ENCODE data around the gene OR2T33.

GRCh38 chr1:248243204-248243603 is 34.6 kb downstream of the OR2T33 start:
- TF ChIP-seq POLR2A (IDR thresholded peaks at IDR 0.05) (no peak), CTCF (IDR thresholded peaks at IDR 0.05) (peak in 2 of 6 experiments; percentile 36 to 41)

Data from esophagus squamous epithelium (tissue), 4 donors.